HG03196 (cell line): ENCODE data around the gene GJB2.

ENCODE experiments used
- ATAC-seq: cut with Tn5 transposase; IDR thresholded peaks from one replicate; pipeline ENCODE4 v1.9.1; 2021; ENCODE audit not compliant: unreplicated experiment

Gene GJB2

GRCh38 chr13:20193162-20193906 lies 596 bp upstream of the GJB2 start:
- no peak for ATAC-seq

DNA sequence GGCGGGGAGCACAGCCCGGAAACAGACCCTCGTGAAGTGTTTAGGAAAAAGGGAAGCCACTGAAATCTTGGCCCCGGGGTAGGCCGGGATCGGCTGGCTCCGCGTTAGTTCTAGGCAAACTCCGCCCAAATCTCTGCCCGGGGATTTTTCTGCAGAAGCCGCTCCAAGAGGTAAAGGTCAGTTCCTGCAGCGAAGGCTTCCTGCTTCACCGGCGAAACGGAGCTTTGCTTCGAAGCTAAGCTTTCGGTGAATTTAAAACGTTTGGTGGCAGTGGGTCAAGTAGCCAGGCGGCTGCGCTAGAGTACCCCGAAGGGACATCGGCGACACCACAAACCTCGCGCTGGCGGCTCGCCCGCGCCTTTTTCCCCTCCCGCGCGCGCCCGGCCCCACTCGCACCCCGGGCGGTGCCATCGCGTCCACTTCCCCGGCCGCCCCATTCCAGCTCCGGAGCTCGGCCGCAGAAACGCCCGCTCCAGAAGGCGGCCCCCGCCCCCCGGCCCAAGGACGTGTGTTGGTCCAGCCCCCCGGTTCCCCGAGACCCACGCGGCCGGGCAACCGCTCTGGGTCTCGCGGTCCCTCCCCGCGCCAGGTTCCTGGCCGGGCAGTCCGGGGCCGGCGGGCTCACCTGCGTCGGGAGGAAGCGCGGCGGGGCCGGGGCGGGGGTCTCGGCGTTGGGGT lies 441 bp downstream of the GJB2 start:
- ATAC-seq: no peak

DNA sequence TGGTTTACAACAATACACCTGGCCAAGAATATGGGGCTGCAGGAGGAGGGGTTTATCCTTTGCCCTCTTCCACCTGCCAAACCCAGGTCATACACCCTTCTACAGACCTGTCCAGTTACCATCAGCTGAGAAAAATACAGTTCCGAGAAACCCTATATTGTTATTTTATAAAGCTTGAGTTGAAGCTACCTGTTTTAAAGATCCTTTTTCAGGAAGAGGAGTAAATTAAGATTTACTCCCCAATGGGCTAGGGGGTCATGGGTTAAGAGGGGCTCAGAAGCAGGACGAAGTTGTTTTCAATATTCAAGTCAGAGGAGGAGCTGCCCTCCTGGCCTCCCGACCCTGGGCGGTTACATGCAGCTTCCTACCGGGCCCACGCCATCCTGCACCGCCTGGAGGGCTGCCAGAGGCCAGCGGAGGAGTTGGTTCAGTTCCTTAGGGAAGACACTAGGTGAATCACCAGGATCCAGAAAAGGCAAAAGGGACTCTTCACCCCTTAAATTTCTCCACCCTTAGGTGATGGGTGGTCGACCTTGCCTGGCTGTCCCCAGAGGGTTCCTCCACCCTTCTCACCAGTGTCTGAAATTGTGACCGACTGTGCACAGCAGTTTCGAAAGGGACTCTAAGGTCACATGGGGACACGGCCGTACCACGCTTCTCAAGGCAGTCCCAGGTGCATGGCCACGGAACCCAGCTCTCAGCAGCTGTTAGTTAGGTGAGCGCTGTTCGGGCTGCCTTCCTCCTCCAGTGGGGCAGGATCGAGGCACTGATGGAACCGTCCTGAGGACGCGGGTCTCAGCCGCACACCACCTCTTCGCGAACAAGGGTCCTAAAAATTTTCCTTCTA lies 1.2 kb downstream of the GJB2 start:
- ATAC-seq: no peak

DNA sequence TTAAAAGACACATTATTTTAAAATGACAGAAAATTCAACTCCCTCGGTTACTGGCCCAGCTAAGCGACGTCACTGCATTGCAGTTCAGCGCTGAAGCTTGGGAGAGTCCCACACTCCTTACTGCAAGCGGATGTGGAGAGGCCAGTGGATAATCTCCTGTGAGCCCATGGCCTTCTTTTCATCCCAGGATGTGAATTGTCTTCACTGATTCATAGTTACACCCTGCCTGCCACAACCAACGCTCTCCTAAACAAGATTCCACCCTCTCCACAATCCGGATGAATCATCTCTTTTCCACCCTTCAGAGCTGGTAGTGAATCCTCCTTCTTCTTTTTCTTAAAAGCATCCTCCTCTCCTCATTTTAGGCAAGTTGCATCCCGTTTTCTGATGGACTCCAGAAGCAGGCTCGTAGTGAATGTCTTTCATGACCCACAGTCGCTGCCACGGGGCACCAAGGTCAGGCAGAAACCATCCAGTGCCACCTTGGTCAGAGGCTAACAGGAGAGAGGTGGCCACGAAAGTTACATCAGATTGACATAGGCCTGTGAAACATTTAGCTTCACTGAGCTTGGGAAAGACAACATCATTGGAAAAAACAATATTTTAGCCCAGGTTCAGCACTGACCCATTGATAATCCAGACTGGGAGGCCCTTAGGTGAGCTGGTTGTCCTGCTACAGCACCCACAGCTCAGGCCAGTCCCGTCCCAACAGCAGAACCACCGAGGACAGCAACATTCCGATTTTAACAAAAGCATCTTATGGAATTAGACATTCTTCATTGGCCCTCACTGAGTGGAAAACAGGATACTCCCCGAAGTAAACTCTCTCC lies 2.0 kb downstream of the GJB2 start:
- ATAC-seq: no peak

- ATAC-seq: no peak
Measured at GRCh38 chr13:20190076-20190475, 2.7 kb downstream of the GJB2 start.

DNA sequence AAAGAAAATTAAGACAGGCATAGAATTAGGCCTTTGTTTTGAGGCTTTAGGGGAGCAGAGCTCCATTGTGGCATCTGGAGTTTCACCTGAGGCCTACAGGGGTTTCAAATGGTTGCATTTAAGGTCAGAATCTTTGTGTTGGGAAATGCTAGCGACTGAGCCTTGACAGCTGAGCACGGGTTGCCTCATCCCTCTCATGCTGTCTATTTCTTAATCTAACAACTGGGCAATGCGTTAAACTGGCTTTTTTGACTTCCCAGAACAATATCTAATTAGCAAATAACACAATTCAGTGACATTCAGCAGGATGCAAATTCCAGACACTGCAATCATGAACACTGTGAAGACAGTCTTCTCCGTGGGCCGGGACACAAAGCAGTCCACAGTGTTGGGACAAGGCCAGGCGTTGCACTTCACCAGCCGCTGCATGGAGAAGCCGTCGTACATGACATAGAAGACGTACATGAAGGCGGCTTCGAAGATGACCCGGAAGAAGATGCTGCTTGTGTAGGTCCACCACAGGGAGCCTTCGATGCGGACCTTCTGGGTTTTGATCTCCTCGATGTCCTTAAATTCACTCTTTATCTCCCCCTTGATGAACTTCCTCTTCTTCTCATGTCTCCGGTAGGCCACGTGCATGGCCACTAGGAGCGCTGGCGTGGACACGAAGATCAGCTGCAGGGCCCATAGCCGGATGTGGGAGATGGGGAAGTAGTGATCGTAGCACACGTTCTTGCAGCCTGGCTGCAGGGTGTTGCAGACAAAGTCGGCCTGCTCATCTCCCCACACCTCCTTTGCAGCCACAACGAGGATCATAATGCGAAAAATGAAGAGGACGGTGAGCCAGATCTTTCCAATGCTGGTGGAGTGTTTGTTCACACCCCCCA lies 3.8 kb downstream of the GJB2 start:
- no peak for ATAC-seq

DNA sequence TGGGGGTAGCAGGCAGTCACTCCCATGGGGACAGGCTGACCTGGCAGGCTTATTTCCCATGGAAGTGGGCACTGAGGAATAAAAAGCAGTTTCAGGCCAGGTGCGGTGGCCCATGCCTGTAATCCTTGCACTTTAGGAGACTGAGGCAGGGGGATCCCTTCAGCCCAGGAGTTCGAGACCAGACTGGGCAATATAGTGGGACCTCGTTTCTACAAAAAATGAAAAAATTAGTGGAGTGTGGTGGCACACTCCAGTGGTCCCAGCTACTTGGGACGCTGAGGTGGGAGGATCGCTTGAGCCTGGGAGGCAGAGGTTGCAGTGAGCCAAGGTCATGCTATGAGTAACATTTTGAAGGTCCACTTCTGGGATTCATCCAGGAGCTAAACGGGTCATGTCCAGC lies 6.0 kb downstream of the GJB2 start:
- no peak for ATAC-seq

DNA sequence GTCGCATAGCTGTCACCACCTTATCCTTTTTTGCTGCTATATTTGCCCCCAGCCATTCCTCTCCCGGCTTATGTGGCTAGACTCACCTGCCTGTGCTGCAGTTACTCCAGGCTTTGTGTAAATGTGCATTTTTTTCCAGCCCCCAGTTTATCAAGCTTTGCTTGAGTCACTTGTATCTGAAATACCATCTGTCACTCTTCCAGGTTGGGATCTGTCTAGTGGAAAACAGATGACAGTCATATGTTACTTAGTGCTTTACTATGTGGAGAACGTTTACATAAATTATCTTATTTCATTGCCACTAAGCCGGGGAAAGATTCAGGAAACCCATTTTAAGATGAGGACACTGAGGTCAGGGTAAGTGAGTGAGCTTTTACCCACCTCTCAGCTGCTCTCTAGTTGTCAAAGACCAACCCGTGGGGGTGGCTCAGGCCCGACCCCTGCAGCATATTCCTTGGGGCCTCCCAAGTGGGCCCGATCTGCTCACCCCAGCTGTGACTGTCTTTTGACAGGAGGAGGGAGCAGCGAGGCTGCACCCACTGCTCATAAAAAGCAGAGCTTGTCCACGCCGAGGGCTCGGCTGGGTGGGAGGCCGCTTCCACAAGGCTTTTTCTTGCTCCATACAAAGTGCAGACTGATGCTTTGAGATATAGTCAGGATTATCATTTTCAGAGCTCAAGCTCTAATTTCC lies 7.2 kb downstream of the GJB2 start:
- ATAC-seq: no peak

- no peak for ATAC-seq
Measured at GRCh38 chr13:20182231-20182846, 10.4 kb downstream of the GJB2 start.

GRCh38 chr13:20181188-20181587 lies 11.6 kb downstream of the GJB2 start:
- ATAC-seq: no peak

- ATAC-seq: no peak
Measured at GRCh38 chr13:20178156-20178555, 14.6 kb downstream of the GJB2 start.

GRCh38 chr13:20177049-20177831 lies 15.5 kb downstream of the GJB2 start:
- no peak for ATAC-seq

GRCh38 chr13:20175907-20176652 lies 16.7 kb downstream of the GJB2 start:
- no peak for ATAC-seq

DNA sequence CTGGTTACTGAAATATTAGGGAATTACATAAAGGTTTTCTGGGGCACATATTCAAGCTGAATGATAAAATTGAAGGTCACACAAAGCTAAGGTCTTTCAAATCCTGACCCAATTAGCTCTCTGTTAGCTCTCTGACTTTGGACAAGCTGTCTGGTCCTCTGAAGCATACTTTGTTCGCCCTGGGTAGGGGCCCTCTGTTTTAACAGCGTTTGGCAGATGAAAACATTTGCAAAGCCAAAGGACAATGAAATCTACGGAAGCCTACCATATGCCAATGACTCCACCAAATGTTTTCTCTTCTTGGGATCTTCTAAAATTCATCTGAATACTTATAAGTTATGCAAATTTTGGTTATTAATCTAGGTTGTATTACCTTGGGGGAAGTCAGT lies 17.3 kb downstream of the GJB2 start:
- no peak for ATAC-seq

DNA sequence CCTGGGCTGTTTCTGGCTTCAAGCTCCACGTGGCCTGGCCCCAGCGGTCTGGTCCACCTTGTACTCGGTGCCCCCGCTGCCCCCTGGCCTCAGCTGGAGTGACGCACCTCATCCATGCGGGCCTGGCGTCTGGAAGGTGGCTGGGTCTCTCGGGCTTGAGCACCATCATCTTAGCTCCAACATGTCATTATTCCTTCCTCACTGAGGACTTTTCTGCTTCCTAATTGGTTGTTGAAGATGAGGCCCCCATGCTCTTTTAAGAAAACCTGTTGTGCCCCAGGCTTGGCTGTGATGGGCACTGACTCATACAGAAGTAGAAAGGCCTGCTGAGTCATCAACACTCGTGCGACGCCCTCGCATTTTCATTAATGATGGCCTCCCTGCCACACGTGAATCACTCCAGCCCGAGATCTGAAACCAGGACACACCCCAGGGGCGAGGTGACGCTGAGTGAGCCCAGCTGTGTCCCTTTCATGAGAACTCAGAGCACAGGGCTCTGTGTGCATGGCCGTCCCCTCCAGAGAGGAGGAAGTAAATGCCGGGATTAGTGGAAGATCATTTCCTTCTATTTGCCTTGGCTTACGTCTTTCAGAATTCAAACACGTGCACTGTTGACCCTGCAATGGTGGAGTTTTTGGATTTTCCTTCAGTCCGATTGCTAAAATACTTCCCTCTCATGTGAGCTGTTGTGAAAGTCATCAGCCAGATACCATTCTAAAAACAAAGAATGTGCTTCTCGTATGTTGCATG lies 17.9 kb downstream of the GJB2 start:
- peak; percentile 77 for ATAC-seq

GRCh38 chr13:20173116-20173746 lies 19.5 kb downstream of the GJB2 start:
- no peak for ATAC-seq
